GM12878 (cell line): ENCODE results near the gene RNF183. TPM values are rescaled to one million over a fixed set of nuclear protein-coding genes. Genes with fewer than 3 reads are reported as not detected.

ENCODE experiments used
- ATAC-seq: fragments of 200-7000 bp; cut with Tn5 transposase; 3 replicates; pipeline ENCODE4 v1.9.1; 2020; ENCODE audit warnings: mild to moderate bottlenecking, moderate library complexity
- BruUV-seq: library from RNA; stranded (reverse); fragments of 400-500 nt; replicated peaks from 2 replicates; lab custom pipeline; 2021; lab: Mats Ljungman, UMichigan
- CTCF ChIA-PET: fragments of 300-600 bp; sonication (Branson Sonifier 250); formaldehyde crosslinking; extraction: SDS; loops from one replicate; lab custom pipeline; 2021; ENCODE audit warnings: inconsistent platforms; lab: Yijun Ruan, JAX
- POLR2A ChIA-PET: fragments of 350-600 bp; formaldehyde crosslinking; extraction: SDS; loops from one replicate; lab custom pipeline; 2021; ENCODE audit warnings: inconsistent platforms; lab: Charles Lee
- RAD21 ChIA-PET: fragments of 300-600 bp; sonication (Branson Sonifier 250); formaldehyde crosslinking; loops from one replicate; lab custom pipeline; 2023; ENCODE audit warnings: antibody characterized with exemption; ENCODE audit not compliant: unreplicated experiment; lab: Charles Lee
- SMC1A ChIA-PET: fragments of 300-600 bp; sonication (Branson Sonifier 250); formaldehyde crosslinking; loops from one replicate; lab custom pipeline; 2023; ENCODE audit not compliant: unreplicated experiment, uncharacterized antibody; lab: Charles Lee
- DNase-seq: peaks from one replicate; pipeline ENCODE4 v3.0.0-alpha.2; 2011; ENCODE audit warnings: low read depth, low spot score
- FAIRE-seq: peaks from 3 replicates; lab custom pipeline; 2011; peaks lifted over from hg19 to GRCh38; lab: Jason Lieb, UNC
- H2AFZ ChIP-seq: 2 replicates; pipeline ENCODE4 v1.6.0; 2011; ENCODE audit warnings: low read depth, low read length, control low read depth; ENCODE audit not compliant: control insufficient read depth
- H3K27ac ChIP-seq: 2 replicates; pipeline ENCODE4 v1.5.1; 2011; ENCODE audit warnings: control low read depth; ENCODE audit not compliant: control insufficient read depth, insufficient read depth
- H3K27me3 ChIP-seq, 2 experiments: replicated peaks in 1 of 2; 2 replicates each; pipeline versions ENCODE4 v1.6.0 to v1.6.1; 2011; ENCODE audit warnings: low read length in 1 of 2; ENCODE audit not compliant: control insufficient read depth in 2 of 2, insufficient read depth in 2 of 2
- H3K36me3 ChIP-seq, 2 experiments: 2 replicates each; pipeline ENCODE4 v1.5.1; 2011; ENCODE audit warnings: low read length in 1 of 2; ENCODE audit not compliant: control insufficient read depth in 2 of 2, insufficient read depth in 2 of 2
- H3K4me1 ChIP-seq: 2 replicates; pipeline ENCODE4 v1.6.1; 2011; ENCODE audit warnings: mild to moderate bottlenecking, low read length, moderate library complexity, mixed read lengths; ENCODE audit not compliant: control insufficient read depth, insufficient read depth
- H3K4me2 ChIP-seq: 2 replicates; pipeline ENCODE4 v1.6.0; 2011; ENCODE audit warnings: control low read depth; ENCODE audit not compliant: control insufficient read depth, insufficient read depth
- H3K4me3 ChIP-seq: fragments of 200-600 bp; sonication (generic); 2 replicates; pipeline ENCODE4 v1.5.1; 2016
- H3K79me2 ChIP-seq: 2 replicates; pipeline ENCODE4 v1.6.0; 2011; ENCODE audit warnings: low read length; ENCODE audit not compliant: control insufficient read depth, insufficient read depth
- H3K9ac ChIP-seq: 2 replicates; pipeline ENCODE4 v1.8.0; 2011; ENCODE audit warnings: low read length, control low read depth, mixed read lengths; ENCODE audit not compliant: control insufficient read depth, insufficient read depth
- H3K9me3 ChIP-seq: replicated peaks from 3 replicates; pipeline ENCODE4 v1.5.1; 2011; ENCODE audit warnings: mild to moderate bottlenecking, low read length; ENCODE audit not compliant: control insufficient read depth, insufficient read depth
- H4K20me1 ChIP-seq: 2 replicates; pipeline ENCODE4 v1.6.0; 2011; ENCODE audit not compliant: control insufficient read depth, insufficient read depth
- CBFB ChIP-seq: IDR thresholded peaks from 2 replicates; pipeline ENCODE4 v1.6.1; 2016; ENCODE audit warnings: antibody characterized with exemption, low read depth
- CREM ChIP-seq: IDR thresholded peaks from 2 replicates; pipeline ENCODE4 v1.6.1; 2014; ENCODE audit warnings: antibody characterized with exemption, low read depth
- E2F4 ChIP-seq: IDR thresholded peaks from 2 replicates; pipeline ENCODE4 v1.6.1; 2012; ENCODE audit warnings: low read depth, low read length, improper control_type of control experiment
- EZH2 ChIP-seq: IDR thresholded peaks from 2 replicates; pipeline ENCODE4 v1.6.1; 2012; ENCODE audit warnings: low read depth, mild to moderate bottlenecking, control low read depth, inconsistent platforms, low read length, borderline replicate concordance; ENCODE audit not compliant: control insufficient read depth
- MLLT1 ChIP-seq: fragments of 450-650 bp; IDR thresholded peaks from 2 replicates; pipeline ENCODE4 v1.6.1; 2016; ENCODE audit warnings: mild to moderate bottlenecking
- MTA3 ChIP-seq: IDR thresholded peaks from 2 replicates; pipeline ENCODE4 v1.6.1; 2012; ENCODE audit warnings: low read length, inconsistent platforms, borderline replicate concordance
- PAX5 ChIP-seq: IDR thresholded peaks from 2 replicates; pipeline ENCODE4 v1.6.1; 2011; ENCODE audit warnings: low read depth, low read length, borderline replicate concordance
- PAX8 ChIP-seq: fragments of 450-650 bp; IDR thresholded peaks from 2 replicates; pipeline ENCODE4 v1.6.1; 2017; ENCODE audit warnings: mild to moderate bottlenecking, moderate library complexity
- PML ChIP-seq: IDR thresholded peaks from 2 replicates; pipeline ENCODE4 v1.6.1; 2012; ENCODE audit warnings: low read length, inconsistent platforms
- SPI1 ChIP-seq: IDR thresholded peaks from 2 replicates; pipeline ENCODE4 v1.6.1; 2011; ENCODE audit warnings: low read depth, mild to moderate bottlenecking, low read length, moderate library complexity, borderline replicate concordance; ENCODE audit not compliant: insufficient read depth
- WGBS: methylation state at CpG from one replicate; pipeline ENCODE4 v1.1.6; 2016; ENCODE audit warnings: low lambda C conversion rate; ENCODE audit not compliant: insufficient replicate concordance, insufficient coverage; ENCODE audit errors: missing lambda C conversion rate; 5-methylcytosine and 5-hydroxymethylcytosine counted together
- in situ Hi-C: fragments of 300-500 bp; cut with MboI; formaldehyde crosslinking; loops from 9 replicates; pipeline ENCODE4 v1.14.3; 2018; ENCODE audit warnings: mixed read lengths
- intact Hi-C: fragments of 100-400 bp; cut with micrococcal nuclease; formaldehyde crosslinking; loops from one replicate; pipeline ENCODE4 v1.14.2; 2022; ENCODE audit not compliant: unreplicated experiment
- polyA plus RNA-seq, 11 experiments: library from polyadenylated mRNA; depleted of rRNA in 4 of 11; unstranded in 6 of 11; stranded (reverse) in 5 of 11; fragments of >200 nt; fragmentation: Nextera tagmentation in 4 of 11; fragmentation: Illumina TruSeq in 1 of 11; extraction: Ambion mirVana in 4 of 11; extraction: Trizol in 1 of 11; gene quantifications; 1 replicate in 1 of 11; 2 replicates in 10 of 11; pipeline versions ENCODE4 v1.2.1 to v1.2.3, GENCODE V29; 2011 to 2016; ENCODE audit warnings: inconsistent platforms in 2 of 11, missing spikeins in 2 of 11, low read depth in 1 of 11
- total RNA-seq, 4 experiments: library from RNA; depleted of rRNA in 3 of 4; stranded (reverse); fragments of >200 nt in 3 of 4; fragmentation: Illumina TruSeq in 1 of 4; extraction: Trizol in 1 of 4; gene quantifications; 2 replicates each; pipeline versions ENCODE4 v1.2.1 to v1.2.3, GENCODE V29; 2013 to 2021
- TF ChIP-seq, protein P1 (sequence below): fragments of 450-650 bp; IDR thresholded peaks from 2 replicates; pipeline ENCODE4 v1.6.1; 2017; ENCODE audit warnings: mild to moderate bottlenecking, moderate library complexity
- TF ChIP-seq, protein P2 (sequence below): fragments of 450-650 bp; formaldehyde crosslinking; IDR thresholded peaks from 2 replicates; pipeline ENCODE4 v1.4.0; 2020; ENCODE audit warnings: mild to moderate bottlenecking, moderate library complexity

The RNF183 gene
- total and polyA plus RNA-seq, 10 of the 15 experiments (the other 5 are each of a cell fraction or from before 2014, with no cell fraction given): 0.03 to 0.26 (median 0.07) TPM; not detected in 6

DNA sequence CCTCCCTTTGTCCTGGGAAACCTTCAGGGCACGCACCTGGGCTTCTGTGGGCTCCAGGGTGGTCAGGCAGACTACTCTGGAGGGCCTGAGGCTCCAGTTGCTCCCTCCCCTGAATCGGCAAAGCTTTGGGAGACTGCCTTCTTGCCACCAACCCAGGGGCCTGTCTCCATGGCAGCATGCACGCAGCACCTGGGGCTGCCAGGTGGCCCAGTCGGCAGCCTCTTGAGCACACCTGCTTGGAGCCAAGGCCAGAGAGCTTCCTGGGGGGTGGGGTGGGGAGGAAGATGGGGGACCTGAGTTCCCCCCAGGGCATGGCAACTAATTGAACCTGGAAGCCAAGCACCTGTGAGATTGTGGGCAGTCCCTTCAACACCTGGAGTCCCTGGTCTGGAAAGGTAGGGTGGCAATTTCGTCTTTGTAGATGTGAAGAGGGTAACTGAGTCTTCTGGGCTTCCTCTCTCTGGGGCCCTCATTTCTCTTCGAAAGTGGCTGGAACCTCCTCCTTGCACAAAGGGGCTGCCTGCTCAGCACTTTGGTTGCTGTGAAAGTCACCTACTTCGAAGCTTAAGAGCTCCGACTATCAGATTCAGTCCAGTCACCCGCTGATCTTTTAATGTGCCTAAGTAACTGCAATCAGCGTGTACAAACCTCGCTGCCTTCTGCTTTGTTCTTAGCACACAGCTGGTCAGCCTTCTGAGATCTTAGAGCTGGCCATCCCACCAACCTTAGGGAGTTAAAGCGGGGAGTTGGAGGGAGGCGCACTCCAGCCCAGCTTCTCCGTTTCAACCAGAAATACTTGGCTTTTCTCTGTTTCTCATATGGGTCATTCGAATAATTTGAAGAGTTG lies 4.0 kb downstream of the RNF183 start (continued):
- TF ChIP-seq E2F4 (no peak), PAX8 (no peak), MTA3 (no peak), CREM (no peak)

- ChIA-PET SMC1A (no interaction called here), CTCF (no interaction called here), POLR2A (no interaction called here), RAD21 (no interaction called here)
- no peak for DNase-seq
- no peak overlapping the region for H3K9ac ChIP-seq
- FAIRE-seq: no peak
- H3K4me3 ChIP-seq: no peak overlapping the region
- 59% methylated on average over 8 of the region's 8 CpGs for WGBS
- H4K20me1 ChIP-seq: no peaks in the 10 kb centered on the region
- H2AFZ ChIP-seq: no peak overlapping the region
- no peak overlapping the region for H3K27ac ChIP-seq
- H3K79me2 ChIP-seq: no peaks in the 10 kb centered on the region
- H3K27me3 ChIP-seq: no peaks in the 10 kb centered on the region; a peak in 1 of 4 replicates
- no peaks in the 10 kb centered on the region for H3K4me1 ChIP-seq
- ATAC-seq: no peak
- in situ Hi-C loops (no loop called here), intact Hi-C loops (no loop called here)
- no peak overlapping the region for H3K4me2 ChIP-seq
- no TSS peak for BruUV-seq
- peaks cover 0 to 1% of the 10 kb centered on the region in 2 experiments; a peak in 3 of 4 replicates for H3K36me3 ChIP-seq
- no peaks in the 10 kb centered on the region for H3K9me3 ChIP-seq
- TF ChIP-seq PAX5: no peak
- TF ChIP-seq, protein P1, sequence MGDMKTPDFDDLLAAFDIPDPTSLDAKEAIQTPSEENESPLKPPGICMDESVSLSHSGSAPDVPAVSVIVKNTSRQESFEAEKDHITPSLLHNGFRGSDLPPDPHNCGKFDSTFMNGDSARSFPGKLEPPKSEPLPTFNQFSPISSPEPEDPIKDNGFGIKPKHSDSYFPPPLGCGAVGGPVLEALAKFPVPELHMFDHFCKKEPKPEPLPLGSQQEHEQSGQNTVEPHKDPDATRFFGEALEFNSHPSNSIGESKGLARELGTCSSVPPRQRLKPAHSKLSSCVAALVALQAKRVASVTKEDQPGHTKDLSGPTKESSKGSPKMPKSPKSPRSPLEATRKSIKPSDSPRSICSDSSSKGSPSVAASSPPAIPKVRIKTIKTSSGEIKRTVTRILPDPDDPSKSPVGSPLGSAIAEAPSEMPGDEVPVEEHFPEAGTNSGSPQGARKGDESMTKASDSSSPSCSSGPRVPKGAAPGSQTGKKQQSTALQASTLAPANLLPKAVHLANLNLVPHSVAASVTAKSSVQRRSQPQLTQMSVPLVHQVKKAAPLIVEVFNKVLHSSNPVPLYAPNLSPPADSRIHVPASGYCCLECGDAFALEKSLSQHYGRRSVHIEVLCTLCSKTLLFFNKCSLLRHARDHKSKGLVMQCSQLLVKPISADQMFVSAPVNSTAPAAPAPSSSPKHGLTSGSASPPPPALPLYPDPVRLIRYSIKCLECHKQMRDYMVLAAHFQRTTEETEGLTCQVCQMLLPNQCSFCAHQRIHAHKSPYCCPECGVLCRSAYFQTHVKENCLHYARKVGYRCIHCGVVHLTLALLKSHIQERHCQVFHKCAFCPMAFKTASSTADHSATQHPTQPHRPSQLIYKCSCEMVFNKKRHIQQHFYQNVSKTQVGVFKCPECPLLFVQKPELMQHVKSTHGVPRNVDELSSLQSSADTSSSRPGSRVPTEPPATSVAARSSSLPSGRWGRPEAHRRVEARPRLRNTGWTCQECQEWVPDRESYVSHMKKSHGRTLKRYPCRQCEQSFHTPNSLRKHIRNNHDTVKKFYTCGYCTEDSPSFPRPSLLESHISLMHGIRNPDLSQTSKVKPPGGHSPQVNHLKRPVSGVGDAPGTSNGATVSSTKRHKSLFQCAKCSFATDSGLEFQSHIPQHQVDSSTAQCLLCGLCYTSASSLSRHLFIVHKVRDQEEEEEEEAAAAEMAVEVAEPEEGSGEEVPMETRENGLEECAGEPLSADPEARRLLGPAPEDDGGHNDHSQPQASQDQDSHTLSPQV: no peak
- TF ChIP-seq, protein P2, sequence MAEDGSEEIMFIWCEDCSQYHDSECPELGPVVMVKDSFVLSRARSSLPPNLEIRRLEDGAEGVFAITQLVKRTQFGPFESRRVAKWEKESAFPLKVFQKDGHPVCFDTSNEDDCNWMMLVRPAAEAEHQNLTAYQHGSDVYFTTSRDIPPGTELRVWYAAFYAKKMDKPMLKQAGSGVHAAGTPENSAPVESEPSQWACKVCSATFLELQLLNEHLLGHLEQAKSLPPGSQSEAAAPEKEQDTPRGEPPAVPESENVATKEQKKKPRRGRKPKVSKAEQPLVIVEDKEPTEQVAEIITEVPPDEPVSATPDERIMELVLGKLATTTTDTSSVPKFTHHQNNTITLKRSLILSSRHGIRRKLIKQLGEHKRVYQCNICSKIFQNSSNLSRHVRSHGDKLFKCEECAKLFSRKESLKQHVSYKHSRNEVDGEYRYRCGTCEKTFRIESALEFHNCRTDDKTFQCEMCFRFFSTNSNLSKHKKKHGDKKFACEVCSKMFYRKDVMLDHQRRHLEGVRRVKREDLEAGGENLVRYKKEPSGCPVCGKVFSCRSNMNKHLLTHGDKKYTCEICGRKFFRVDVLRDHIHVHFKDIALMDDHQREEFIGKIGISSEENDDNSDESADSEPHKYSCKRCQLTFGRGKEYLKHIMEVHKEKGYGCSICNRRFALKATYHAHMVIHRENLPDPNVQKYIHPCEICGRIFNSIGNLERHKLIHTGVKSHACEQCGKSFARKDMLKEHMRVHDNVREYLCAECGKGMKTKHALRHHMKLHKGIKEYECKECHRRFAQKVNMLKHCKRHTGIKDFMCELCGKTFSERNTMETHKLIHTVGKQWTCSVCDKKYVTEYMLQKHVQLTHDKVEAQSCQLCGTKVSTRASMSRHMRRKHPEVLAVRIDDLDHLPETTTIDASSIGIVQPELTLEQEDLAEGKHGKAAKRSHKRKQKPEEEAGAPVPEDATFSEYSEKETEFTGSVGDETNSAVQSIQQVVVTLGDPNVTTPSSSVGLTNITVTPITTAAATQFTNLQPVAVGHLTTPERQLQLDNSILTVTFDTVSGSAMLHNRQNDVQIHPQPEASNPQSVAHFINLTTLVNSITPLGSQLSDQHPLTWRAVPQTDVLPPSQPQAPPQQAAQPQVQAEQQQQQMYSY (CRISPR knock-in tag): no peak
- no peak for TF ChIP-seq PML
- no peak for TF ChIP-seq SPI1
- TF ChIP-seq CBFB: no peak
- no peak for TF ChIP-seq EZH2
- TF ChIP-seq MLLT1: no peak
These were observed 4.9 kb downstream of the RNF183 start for GRCh38 chr9:113298311-113298710.
